GM12878 (cell line): ENCODE measurements around the gene COX15. TPM values are rescaled to one million over a fixed set of nuclear protein-coding genes. Genes with fewer than 3 reads are reported as not detected.

Source experiments
- ATAC-seq: fragments of 200-7000 bp; cut with Tn5 transposase; 3 replicates; pipeline ENCODE4 v1.9.1; 2020; ENCODE audit warnings: mild to moderate bottlenecking, moderate library complexity
- BruUV-seq: library from RNA; stranded (reverse); fragments of 400-500 nt; replicated peaks from 2 replicates; lab custom pipeline; 2021; lab: Mats Ljungman, UMichigan
- CTCF ChIA-PET: fragments of 300-600 bp; sonication (Branson Sonifier 250); formaldehyde crosslinking; extraction: SDS; loops from one replicate; lab custom pipeline; 2021; ENCODE audit warnings: inconsistent platforms; lab: Yijun Ruan, JAX
- POLR2A ChIA-PET: fragments of 350-600 bp; formaldehyde crosslinking; extraction: SDS; loops from one replicate; lab custom pipeline; 2021; ENCODE audit warnings: inconsistent platforms; lab: Charles Lee
- RAD21 ChIA-PET: fragments of 300-600 bp; sonication (Branson Sonifier 250); formaldehyde crosslinking; loops from one replicate; lab custom pipeline; 2023; ENCODE audit warnings: antibody characterized with exemption; ENCODE audit not compliant: unreplicated experiment; lab: Charles Lee
- SMC1A ChIA-PET: fragments of 300-600 bp; sonication (Branson Sonifier 250); formaldehyde crosslinking; loops from one replicate; lab custom pipeline; 2023; ENCODE audit not compliant: unreplicated experiment, uncharacterized antibody; lab: Charles Lee
- DNase-seq: peaks from one replicate; pipeline ENCODE4 v3.0.0-alpha.2; 2011; ENCODE audit warnings: low read depth, low spot score
- FAIRE-seq: peaks from 3 replicates; lab custom pipeline; 2011; peaks lifted over from hg19 to GRCh38; lab: Jason Lieb, UNC
- H2AFZ ChIP-seq: 2 replicates; pipeline ENCODE4 v1.6.0; 2011; ENCODE audit warnings: low read depth, low read length, control low read depth; ENCODE audit not compliant: control insufficient read depth
- H3K27ac ChIP-seq: 2 replicates; pipeline ENCODE4 v1.5.1; 2011; ENCODE audit warnings: control low read depth; ENCODE audit not compliant: control insufficient read depth, insufficient read depth
- H3K27me3 ChIP-seq, 2 experiments: replicated peaks in 1 of 2; 2 replicates each; pipeline versions ENCODE4 v1.6.0 to v1.6.1; 2011; ENCODE audit warnings: low read length in 1 of 2; ENCODE audit not compliant: control insufficient read depth in 2 of 2, insufficient read depth in 2 of 2
- H3K36me3 ChIP-seq, 2 experiments: 2 replicates each; pipeline ENCODE4 v1.5.1; 2011; ENCODE audit warnings: low read length in 1 of 2; ENCODE audit not compliant: control insufficient read depth in 2 of 2, insufficient read depth in 2 of 2
- H3K4me1 ChIP-seq: 2 replicates; pipeline ENCODE4 v1.6.1; 2011; ENCODE audit warnings: mild to moderate bottlenecking, low read length, moderate library complexity, mixed read lengths; ENCODE audit not compliant: control insufficient read depth, insufficient read depth
- H3K4me2 ChIP-seq: 2 replicates; pipeline ENCODE4 v1.6.0; 2011; ENCODE audit warnings: control low read depth; ENCODE audit not compliant: control insufficient read depth, insufficient read depth
- H3K4me3 ChIP-seq: fragments of 200-600 bp; sonication (generic); 2 replicates; pipeline ENCODE4 v1.5.1; 2016
- H3K79me2 ChIP-seq: 2 replicates; pipeline ENCODE4 v1.6.0; 2011; ENCODE audit warnings: low read length; ENCODE audit not compliant: control insufficient read depth, insufficient read depth
- H3K9ac ChIP-seq: 2 replicates; pipeline ENCODE4 v1.8.0; 2011; ENCODE audit warnings: low read length, control low read depth, mixed read lengths; ENCODE audit not compliant: control insufficient read depth, insufficient read depth
- H3K9me3 ChIP-seq: replicated peaks from 3 replicates; pipeline ENCODE4 v1.5.1; 2011; ENCODE audit warnings: mild to moderate bottlenecking, low read length; ENCODE audit not compliant: control insufficient read depth, insufficient read depth
- H4K20me1 ChIP-seq: 2 replicates; pipeline ENCODE4 v1.6.0; 2011; ENCODE audit not compliant: control insufficient read depth, insufficient read depth
- BCLAF1 ChIP-seq: fragments of 450-650 bp; IDR thresholded peaks from 2 replicates; pipeline ENCODE4 v1.6.1; 2017; ENCODE audit warnings: antibody characterized with exemption, mild to moderate bottlenecking, moderate library complexity
- CBX5 ChIP-seq: sonication (generic); IDR thresholded peaks from 2 replicates; pipeline ENCODE4 v1.6.1; 2016; ENCODE audit warnings: low read depth, moderate library complexity, mild to moderate bottlenecking, inconsistent platforms
- EED ChIP-seq: sonication (generic); IDR thresholded peaks from 2 replicates; pipeline ENCODE4 v1.6.1; 2016; ENCODE audit warnings: antibody characterized with exemption, low read depth
- ESRRA ChIP-seq: IDR thresholded peaks from 2 replicates; pipeline ENCODE4 v1.6.1; 2012; ENCODE audit warnings: mild to moderate bottlenecking, low read length, improper control_type of control experiment
- FOXK2 ChIP-seq: fragments of 450-650 bp; IDR thresholded peaks from 2 replicates; pipeline ENCODE4 v1.6.1; 2017; ENCODE audit warnings: mild to moderate bottlenecking, moderate library complexity
- RAD51 ChIP-seq: fragments of 450-650 bp; IDR thresholded peaks from 2 replicates; pipeline ENCODE4 v1.6.1; 2016; ENCODE audit warnings: moderate library complexity, mild to moderate bottlenecking, inconsistent platforms
- RFX5 ChIP-seq: IDR thresholded peaks from 2 replicates; pipeline ENCODE4 v1.6.1; 2011; ENCODE audit warnings: low read depth, low read length, improper control_type of control experiment
- SIX5 ChIP-seq: IDR thresholded peaks from 2 replicates; pipeline ENCODE4 v1.6.1; 2011; ENCODE audit warnings: mild to moderate bottlenecking, low read depth, low read length, moderate library complexity; ENCODE audit not compliant: severe bottlenecking
- SMAD5 ChIP-seq: IDR thresholded peaks from 2 replicates; pipeline ENCODE4 v1.6.1; 2016; ENCODE audit warnings: antibody characterized with exemption, low read depth
- SREBF1 ChIP-seq: IDR thresholded peaks from 2 replicates; pipeline ENCODE4 v1.6.1; 2012; ENCODE audit warnings: mild to moderate bottlenecking, low read length
- YBX1 ChIP-seq: fragments of 450-650 bp; IDR thresholded peaks from 2 replicates; pipeline ENCODE4 v1.6.1; 2016; ENCODE audit warnings: antibody characterized with exemption
- ZBTB11 ChIP-seq: fragments of 450-650 bp; formaldehyde crosslinking; IDR thresholded peaks from 2 replicates; pipeline ENCODE4 v1.5.0; 2022; ENCODE audit warnings: mild to moderate bottlenecking, missing genetic modification characterization
- ZNF207 ChIP-seq: fragments of 450-650 bp; IDR thresholded peaks from 2 replicates; pipeline ENCODE4 v1.6.1; 2014; ENCODE audit warnings: antibody characterized with exemption, mild to moderate bottlenecking, borderline replicate concordance
- ZNF384 ChIP-seq: IDR thresholded peaks from 2 replicates; pipeline ENCODE4 v1.6.1; 2012; ENCODE audit warnings: low read depth, mild to moderate bottlenecking, low read length, improper control_type of control experiment, borderline replicate concordance
- WGBS: methylation state at CpG from one replicate; pipeline ENCODE4 v1.1.6; 2016; ENCODE audit warnings: low lambda C conversion rate; ENCODE audit not compliant: insufficient replicate concordance, insufficient coverage; ENCODE audit errors: missing lambda C conversion rate; 5-methylcytosine and 5-hydroxymethylcytosine counted together
- in situ Hi-C: fragments of 300-500 bp; cut with MboI; formaldehyde crosslinking; loops from 9 replicates; pipeline ENCODE4 v1.14.3; 2018; ENCODE audit warnings: mixed read lengths
- intact Hi-C: fragments of 100-400 bp; cut with micrococcal nuclease; formaldehyde crosslinking; loops from one replicate; pipeline ENCODE4 v1.14.2; 2022; ENCODE audit not compliant: unreplicated experiment
- polyA plus RNA-seq, 11 experiments: library from polyadenylated mRNA; depleted of rRNA in 4 of 11; unstranded in 6 of 11; stranded (reverse) in 5 of 11; fragments of >200 nt; fragmentation: Nextera tagmentation in 4 of 11; fragmentation: Illumina TruSeq in 1 of 11; extraction: Ambion mirVana in 4 of 11; extraction: Trizol in 1 of 11; gene quantifications; 1 replicate in 1 of 11; 2 replicates in 10 of 11; pipeline versions ENCODE4 v1.2.1 to v1.2.3, GENCODE V29; 2011 to 2016; ENCODE audit warnings: inconsistent platforms in 2 of 11, missing spikeins in 2 of 11, low read depth in 1 of 11
- total RNA-seq, 4 experiments: library from RNA; depleted of rRNA in 3 of 4; stranded (reverse); fragments of >200 nt in 3 of 4; fragmentation: Illumina TruSeq in 1 of 4; extraction: Trizol in 1 of 4; gene quantifications; 2 replicates each; pipeline versions ENCODE4 v1.2.1 to v1.2.3, GENCODE V29; 2013 to 2021
- TF ChIP-seq, protein P1 (sequence below): fragments of 450-650 bp; IDR thresholded peaks from 2 replicates; pipeline ENCODE4 v1.6.1; 2016; ENCODE audit warnings: mild to moderate bottlenecking

Gene COX15
- total and polyA plus RNA-seq, 10 of the 15 experiments (the other 5 are each of a cell fraction or from before 2014, with no cell fraction given) = 30.2 to 50.7 (median 38.3) TPM

DNA sequence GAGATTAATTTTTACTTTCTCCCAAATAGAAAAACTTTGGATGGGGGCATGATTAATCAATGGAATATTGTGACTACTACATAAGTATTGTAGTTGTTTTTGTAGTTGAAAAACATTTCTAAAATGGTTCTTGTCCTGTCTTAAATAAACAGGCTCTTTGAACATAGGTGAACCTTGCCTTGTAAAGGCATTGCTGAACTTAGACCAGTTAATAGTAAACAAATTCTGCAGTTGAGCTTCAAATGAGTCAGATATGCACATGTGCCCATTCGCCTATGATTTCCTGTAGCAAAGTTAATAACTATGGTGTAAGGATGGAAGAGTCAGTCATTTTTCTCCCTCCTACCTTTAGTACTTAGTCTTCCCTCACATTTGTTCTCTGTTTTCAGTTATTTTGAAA is 22.7 kb upstream of the COX15 start:
- TF ChIP-seq ZNF207 = no peak
- TF ChIP-seq SREBF1 = no peak
- TF ChIP-seq, protein P1, sequence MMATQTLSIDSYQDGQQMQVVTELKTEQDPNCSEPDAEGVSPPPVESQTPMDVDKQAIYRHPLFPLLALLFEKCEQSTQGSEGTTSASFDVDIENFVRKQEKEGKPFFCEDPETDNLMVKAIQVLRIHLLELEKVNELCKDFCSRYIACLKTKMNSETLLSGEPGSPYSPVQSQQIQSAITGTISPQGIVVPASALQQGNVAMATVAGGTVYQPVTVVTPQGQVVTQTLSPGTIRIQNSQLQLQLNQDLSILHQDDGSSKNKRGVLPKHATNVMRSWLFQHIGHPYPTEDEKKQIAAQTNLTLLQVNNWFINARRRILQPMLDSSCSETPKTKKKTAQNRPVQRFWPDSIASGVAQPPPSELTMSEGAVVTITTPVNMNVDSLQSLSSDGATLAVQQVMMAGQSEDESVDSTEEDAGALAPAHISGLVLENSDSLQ = no peak
- no peak for TF ChIP-seq SIX5
- TF ChIP-seq BCLAF1 = no peak
- TF ChIP-seq CBX5 = no peak
- TF ChIP-seq ZBTB11 (CRISPR knock-in tag) = no peak
- no peak for TF ChIP-seq ESRRA
- no peak for TF ChIP-seq SMAD5
- TF ChIP-seq RAD51 = no peak
- TF ChIP-seq FOXK2 = no peak
- TF ChIP-seq RFX5 = no peak
- no peak for TF ChIP-seq YBX1
- TF ChIP-seq ZNF384 = no peak
- no peak for TF ChIP-seq EED
- H3K9ac ChIP-seq = no peak overlapping the region
- no peaks in the 10 kb centered on the region for H3K79me2 ChIP-seq
- intact Hi-C loops (no loop called here), in situ Hi-C loops (no loop called here)
- no peak overlapping the region for H3K27ac ChIP-seq
- no peak overlapping the region for H2AFZ ChIP-seq
- no peak overlapping the region for H3K4me2 ChIP-seq
- no peak for FAIRE-seq
- H3K4me3 ChIP-seq = no peak overlapping the region
- BruUV-seq = no TSS peak
- ChIA-PET POLR2A (no interaction called here), RAD21 (no interaction called here), CTCF (no interaction called here), SMC1A (no interaction called here)
- H3K9me3 ChIP-seq = no peaks in the 10 kb centered on the region
- no peaks in the 10 kb centered on the region for H3K27me3 ChIP-seq
- H3K36me3 ChIP-seq = peaks cover 0 to 30% of the 10 kb centered on the region in 2 experiments; a peak in 2 of 4 replicates
- no peak for DNase-seq
- ATAC-seq = no peak
- no peaks in the 10 kb centered on the region for H3K4me1 ChIP-seq
- WGBS = 10% methylated on average over 1 of the region's 1 CpG
- H4K20me1 ChIP-seq = no peaks in the 10 kb centered on the region
